K562 (cell line): ENCODE results near the gene ARHGEF1. TPM values are rescaled to one million over a fixed set of nuclear protein-coding genes. Genes with fewer than 3 reads are reported as not detected.

Source experiments
- DIDO1 ChIP-seq: fragments of 450-650 bp; IDR thresholded peaks from 2 replicates; pipeline ENCODE4 v1.6.1; 2016; ENCODE audit warnings: low read depth, missing biosample characterization, missing genetic modification characterization
- GTF2A2 ChIP-seq: IDR thresholded peaks from 2 replicates; pipeline ENCODE4 v1.6.1; 2016; ENCODE audit warnings: mild to moderate bottlenecking, missing genetic modification characterization, missing compliant biosample characterization
- NCOA4 ChIP-seq: fragments of 450-650 bp; IDR thresholded peaks from 2 replicates; pipeline ENCODE4 v1.6.1; 2018; ENCODE audit warnings: mild to moderate bottlenecking; ENCODE audit not compliant: partially characterized antibody
- SMC3 ChIP-seq: conservative IDR thresholded peaks from 2 replicates; pipeline ENCODE4 v1.6.1; 2011; ENCODE audit warnings: low read depth, low read length, improper control_type of control experiment; ENCODE audit not compliant: insufficient read depth
- TAF7 ChIP-seq: fragments of 450-650 bp; IDR thresholded peaks from 2 replicates; pipeline ENCODE4 v1.6.1; 2016; ENCODE audit warnings: missing genetic modification characterization, missing compliant biosample characterization
- TGIF2 ChIP-seq: sonication (generic); formaldehyde crosslinking; IDR thresholded peaks from 2 replicates; pipeline ENCODE4 v1.8.1; 2022; ENCODE audit warnings: mild to moderate bottlenecking, missing genetic modification reagents, moderate library complexity
- THRAP3 ChIP-seq: fragments of 450-650 bp; IDR thresholded peaks from 2 replicates; pipeline ENCODE4 v1.6.1; 2016; ENCODE audit warnings: mild to moderate bottlenecking, inconsistent platforms, borderline replicate concordance
- ZBTB17 ChIP-seq: fragments of 450-650 bp; formaldehyde crosslinking; IDR thresholded peaks from 2 replicates; pipeline ENCODE4 v1.4.0; 2020; ENCODE audit warnings: mild to moderate bottlenecking
- ZNF165 ChIP-seq: fragments of 250-450 bp; sonication (Bioruptor Pico); IDR thresholded peaks from 2 replicates; pipeline ENCODE4 v1.4.0; 2020; ENCODE audit warnings: borderline replicate concordance
- ZNF23 ChIP-seq: fragments of 250-450 bp; sonication (Bioruptor Pico); IDR thresholded peaks from 2 replicates; pipeline ENCODE4 v1.4.0; 2020; ENCODE audit warnings: mild to moderate bottlenecking
- ZNF75A ChIP-seq: fragments of 450-650 bp; formaldehyde crosslinking; IDR thresholded peaks from 2 replicates; pipeline ENCODE4 v1.4.0; 2020; ENCODE audit warnings: mild to moderate bottlenecking
- polyA plus RNA-seq, 8 experiments: library from polyadenylated mRNA; depleted of rRNA in 4 of 8; stranded (reverse) in 5 of 8; unstranded in 3 of 8; fragments of >200 nt; fragmentation: Nextera tagmentation in 2 of 8; fragmentation: Illumina TruSeq in 1 of 8; extraction: Ambion mirVana in 2 of 8; extraction: Trizol in 1 of 8; gene quantifications; 2 replicates each; pipeline versions ENCODE4 v1.2.1 to v1.2.3, GENCODE V29; 2011 to 2014; ENCODE audit warnings: inconsistent platforms in 1 of 8, missing spikeins in 1 of 8
- total RNA-seq, 7 experiments: library from RNA; depleted of rRNA in 6 of 7; stranded (reverse); fragments of >200 nt in 6 of 7; fragmentation: Illumina TruSeq in 2 of 7; extraction: Trizol in 2 of 7; gene quantifications; 2 replicates each; pipeline versions ENCODE4 v1.2.1 to v1.2.3, GENCODE V29; 2011 to 2021; ENCODE audit warnings: low replicate concordance in 1 of 7
- TF ChIP-seq, protein P1 (sequence below): sonication (generic); formaldehyde crosslinking; IDR thresholded peaks from 2 replicates; pipeline ENCODE4 v1.4.0; 2020; ENCODE audit warnings: mild to moderate bottlenecking, missing genetic modification reagents
- TF ChIP-seq, protein P2 (sequence below), 2 experiments: fragments of 450-650 bp in 1 of 2; sonication (generic) in 1 of 2; formaldehyde crosslinking; conservative IDR thresholded peaks; 2 replicates each; pipeline versions ENCODE4 v1.4.0 to v1.8.1; 2020 to 2022; ENCODE audit warnings: mild to moderate bottlenecking in 1 of 2, missing genetic modification reagents in 1 of 2
- TF ChIP-seq, protein P3 (sequence below), 3 experiments: fragments of 200-800 bp in 1 of 3; sonication (Bioruptor generic) in 1 of 3; sonication (generic) in 1 of 3; formaldehyde crosslinking in 1 of 3; IDR thresholded peaks; 2 replicates each; pipeline versions ENCODE4 v1.6.1 to v1.8.0; 2016 to 2022; ENCODE audit warnings: mild to moderate bottlenecking in 2 of 3, missing compliant biosample characterization in 2 of 3, missing genetic modification characterization in 2 of 3, missing genetic modification reagents in 1 of 3

Gene ARHGEF1
- total and polyA plus RNA-seq, 9 of the 15 experiments (the other 6 are each of a cell fraction or from before 2014, with no cell fraction given): 1.9 to 149 (median 29.8) TPM

DNA sequence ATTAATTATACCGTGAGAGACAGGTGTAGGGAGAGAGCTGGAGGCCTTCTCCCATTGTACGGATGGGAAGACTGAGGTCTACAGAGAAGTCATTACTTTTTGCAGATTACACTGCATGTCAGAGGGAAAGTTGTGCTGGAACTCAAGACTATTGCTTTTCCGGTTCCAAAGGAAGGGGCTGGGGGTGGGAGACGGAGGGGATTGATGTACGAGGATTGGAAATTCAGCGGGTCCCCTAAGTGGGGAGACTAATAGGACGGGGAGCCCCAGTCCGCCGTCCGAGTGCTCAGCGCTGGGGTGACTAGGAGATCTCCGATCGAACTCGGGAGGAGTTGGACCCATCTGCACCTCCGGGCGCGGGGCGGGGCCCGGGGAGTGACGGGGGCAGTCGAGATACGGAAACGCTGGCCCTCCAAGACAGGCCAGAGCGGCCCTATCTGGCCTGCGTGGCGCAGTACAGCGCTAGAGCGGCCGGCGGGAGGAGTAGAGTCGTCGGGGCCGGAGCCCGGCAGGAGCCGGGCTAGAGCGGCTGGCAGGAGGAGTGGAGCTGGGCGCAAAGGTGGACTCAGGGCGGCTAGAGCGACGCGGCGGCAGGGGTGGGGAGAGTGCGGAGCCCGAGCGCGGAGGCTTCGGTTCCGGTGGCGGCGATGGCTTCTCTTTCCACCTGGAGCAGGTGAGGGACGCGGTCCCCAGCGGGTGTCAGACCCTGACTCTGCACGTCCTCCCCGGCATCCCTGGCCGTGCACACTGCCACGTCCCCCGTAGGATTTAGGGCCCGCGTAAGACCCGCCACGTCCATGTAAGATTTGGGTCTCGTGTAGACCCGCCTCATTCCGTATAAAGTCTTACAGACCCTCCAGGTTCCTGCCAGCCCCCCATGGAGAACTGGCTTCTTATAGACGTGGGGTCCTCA is 1.1 kb downstream of the ARHGEF1 start (continued):
- TF ChIP-seq DIDO1 (tag) (peak; percentile 85; the same call in 1 of the 2 replicates), TGIF2 (CRISPR knock-in tag) (no peak), TAF7 (tag) (no peak), ZNF23 (CRISPR knock-in tag) (no peak), ZNF75A (CRISPR knock-in tag) (no peak), ZNF165 (no peak), ZBTB17 (CRISPR knock-in tag) (peak; percentile 83), NCOA4 (peak; percentile 97), THRAP3 (peak; percentile 74; the same call in 1 of the 2 replicates), GTF2A2 (0 out of 2 replicates have a peak, but pooled peaks have one; percentile 45), SMC3 (0 out of 2 replicates have a peak, but pooled peaks have one; percentile 9)
- TF ChIP-seq, protein P1, sequence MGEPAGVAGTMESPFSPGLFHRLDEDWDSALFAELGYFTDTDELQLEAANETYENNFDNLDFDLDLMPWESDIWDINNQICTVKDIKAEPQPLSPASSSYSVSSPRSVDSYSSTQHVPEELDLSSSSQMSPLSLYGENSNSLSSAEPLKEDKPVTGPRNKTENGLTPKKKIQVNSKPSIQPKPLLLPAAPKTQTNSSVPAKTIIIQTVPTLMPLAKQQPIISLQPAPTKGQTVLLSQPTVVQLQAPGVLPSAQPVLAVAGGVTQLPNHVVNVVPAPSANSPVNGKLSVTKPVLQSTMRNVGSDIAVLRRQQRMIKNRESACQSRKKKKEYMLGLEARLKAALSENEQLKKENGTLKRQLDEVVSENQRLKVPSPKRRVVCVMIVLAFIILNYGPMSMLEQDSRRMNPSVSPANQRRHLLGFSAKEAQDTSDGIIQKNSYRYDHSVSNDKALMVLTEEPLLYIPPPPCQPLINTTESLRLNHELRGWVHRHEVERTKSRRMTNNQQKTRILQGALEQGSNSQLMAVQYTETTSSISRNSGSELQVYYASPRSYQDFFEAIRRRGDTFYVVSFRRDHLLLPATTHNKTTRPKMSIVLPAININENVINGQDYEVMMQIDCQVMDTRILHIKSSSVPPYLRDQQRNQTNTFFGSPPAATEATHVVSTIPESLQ (CRISPR knock-in tag): 0 out of 2 replicates have a peak, but pooled peaks have one; percentile 80
- TF ChIP-seq, protein P2, sequence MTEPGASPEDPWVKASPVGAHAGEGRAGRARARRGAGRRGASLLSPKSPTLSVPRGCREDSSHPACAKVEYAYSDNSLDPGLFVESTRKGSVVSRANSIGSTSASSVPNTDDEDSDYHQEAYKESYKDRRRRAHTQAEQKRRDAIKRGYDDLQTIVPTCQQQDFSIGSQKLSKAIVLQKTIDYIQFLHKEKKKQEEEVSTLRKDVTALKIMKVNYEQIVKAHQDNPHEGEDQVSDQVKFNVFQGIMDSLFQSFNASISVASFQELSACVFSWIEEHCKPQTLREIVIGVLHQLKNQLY (CRISPR knock-in tag; conservative IDR thresholded peaks at IDR 0.05): 0 out of 4 replicates have a peak, but pooled peaks of 1 of the 2 experiments have one; percentile 3
- TF ChIP-seq, protein P3, sequence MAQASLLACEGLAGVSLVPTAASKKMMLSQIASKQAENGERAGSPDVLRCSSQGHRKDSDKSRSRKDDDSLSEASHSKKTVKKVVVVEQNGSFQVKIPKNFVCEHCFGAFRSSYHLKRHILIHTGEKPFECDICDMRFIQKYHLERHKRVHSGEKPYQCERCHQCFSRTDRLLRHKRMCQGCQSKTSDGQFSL (CRISPR knock-in tag; IDR thresholded peaks at IDR 0.05): no peak
- TF ChIP-seq, protein P3 (tag; IDR thresholded peaks at IDR 0.05): no peak
